ENCODE results near the gene CLDN34. TPM values are rescaled to one million over a fixed set of nuclear protein-coding genes. Genes with fewer than 3 reads are reported as not detected.

CLDN34 gene
- total RNA-seq, 6 donors from 2014 or later, result 0.27 to 1.5 (median 0.55) TPM; not detected in 1

DNA sequence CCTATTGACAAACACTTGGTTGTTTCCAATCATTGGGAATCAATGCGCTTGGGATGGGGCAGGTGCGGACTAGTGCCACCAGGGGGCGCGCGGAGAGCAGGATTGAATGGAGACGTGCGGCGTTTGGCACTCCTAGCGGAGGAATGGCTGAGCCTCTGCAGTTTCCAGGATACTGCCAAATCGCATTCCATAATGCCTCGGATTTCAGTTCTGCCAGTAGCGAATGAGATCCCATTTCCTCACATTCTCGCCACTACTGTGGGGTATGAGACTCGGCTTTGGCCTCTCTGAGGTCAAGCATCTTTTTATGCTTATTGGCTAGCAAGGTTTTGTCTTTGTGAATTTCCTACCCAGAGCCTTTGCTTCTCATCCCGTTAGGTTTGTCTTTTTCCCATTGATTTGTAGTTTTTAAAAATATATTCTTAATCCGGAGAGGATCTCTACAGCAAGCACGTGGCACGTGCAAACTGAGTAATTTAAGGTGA, 28.7 kb downstream of the CLDN34 start:
- ATAC-seq (ENCODE audit: low FRiP score in 2 of 2), result peak; percentile 94 to 96
- H3K27me3 ChIP-seq, result no peaks in the 10 kb centered on the region
- TF ChIP-seq POLR2A (IDR thresholded peaks at IDR 0.05) (no peak), POLR2AphosphoS5 (IDR thresholded peaks at IDR 0.05) (peak in 1 of 2 donors; percentile 69)
- TF ChIP-seq, protein P1, sequence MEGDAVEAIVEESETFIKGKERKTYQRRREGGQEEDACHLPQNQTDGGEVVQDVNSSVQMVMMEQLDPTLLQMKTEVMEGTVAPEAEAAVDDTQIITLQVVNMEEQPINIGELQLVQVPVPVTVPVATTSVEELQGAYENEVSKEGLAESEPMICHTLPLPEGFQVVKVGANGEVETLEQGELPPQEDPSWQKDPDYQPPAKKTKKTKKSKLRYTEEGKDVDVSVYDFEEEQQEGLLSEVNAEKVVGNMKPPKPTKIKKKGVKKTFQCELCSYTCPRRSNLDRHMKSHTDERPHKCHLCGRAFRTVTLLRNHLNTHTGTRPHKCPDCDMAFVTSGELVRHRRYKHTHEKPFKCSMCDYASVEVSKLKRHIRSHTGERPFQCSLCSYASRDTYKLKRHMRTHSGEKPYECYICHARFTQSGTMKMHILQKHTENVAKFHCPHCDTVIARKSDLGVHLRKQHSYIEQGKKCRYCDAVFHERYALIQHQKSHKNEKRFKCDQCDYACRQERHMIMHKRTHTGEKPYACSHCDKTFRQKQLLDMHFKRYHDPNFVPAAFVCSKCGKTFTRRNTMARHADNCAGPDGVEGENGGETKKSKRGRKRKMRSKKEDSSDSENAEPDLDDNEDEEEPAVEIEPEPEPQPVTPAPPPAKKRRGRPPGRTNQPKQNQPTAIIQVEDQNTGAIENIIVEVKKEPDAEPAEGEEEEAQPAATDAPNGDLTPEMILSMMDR (IDR thresholded peaks at IDR 0.05), result peak; percentile 91 to 94 (median 92)
- peak; percentile 89 to 93 for DNase-seq
- peaks cover 0 to 5% (median 2%) of the 10 kb centered on the region in 4 donors for H3K4me1 ChIP-seq
- no peak overlapping the region for H3K27ac ChIP-seq
- WGBS, 2 donors, result 19 to 31% methylated on average over 18 of the region's 18 CpGs
- H3K9me3 ChIP-seq, result no peaks in the 10 kb centered on the region
- no peaks in the 10 kb centered on the region for H3K36me3 ChIP-seq
- no peak overlapping the region for H3K4me3 ChIP-seq

- ATAC-seq (ENCODE audit: low FRiP score in 2 of 2) (no peak), DNase-seq (no peak)
- Histone ChIP-seq H3K27me3 (no peaks in the 10 kb centered on the region), H3K4me3 (no peak overlapping the region), H3K9me3 (no peaks in the 10 kb centered on the region), H3K36me3 (no peaks in the 10 kb centered on the region), H3K4me1 (peaks cover 0 to 5% (median 2%) of the 10 kb centered on the region in 4 donors), H3K27ac (no peak overlapping the region)
- 93% methylated on average over 9 of the region's 9 CpGs; no CpG with 5 or more reads in 1 of the 2 donors for WGBS, 2 donors
- TF ChIP-seq, protein P1 (IDR thresholded peaks at IDR 0.05), result no peak
- TF ChIP-seq POLR2AphosphoS5 (IDR thresholded peaks at IDR 0.05), result no peak
Observed at GRCh38 chrX:9997041-9997440, 29.9 kb downstream of the CLDN34 start.

DNA sequence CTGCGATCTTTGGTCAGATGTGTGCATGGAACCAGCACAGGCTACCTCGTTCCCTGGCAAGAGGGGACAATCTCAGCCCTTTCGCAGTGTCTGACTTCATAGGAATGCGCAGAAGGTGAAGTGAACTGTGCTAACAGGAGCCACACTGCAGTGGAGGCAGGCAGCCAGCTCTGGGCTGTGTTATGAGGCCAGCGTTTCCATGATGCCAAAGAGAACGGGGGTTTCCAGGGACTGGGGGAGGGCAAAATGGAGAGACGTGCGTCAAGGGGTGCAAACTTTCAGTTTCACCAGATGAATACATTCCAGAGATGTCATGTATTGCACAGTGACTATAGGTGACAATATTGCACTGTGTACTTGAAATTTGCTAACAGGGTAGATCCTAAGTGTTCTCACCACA, 30.4 kb downstream of the CLDN34 start:
- Histone ChIP-seq H3K9me3 (no peaks in the 10 kb centered on the region), H3K4me1 (peaks cover 0 to 5% (median 2%) of the 10 kb centered on the region in 4 donors), H3K27ac (no peak overlapping the region), H3K4me3 (no peak overlapping the region), H3K27me3 (no peaks in the 10 kb centered on the region), H3K36me3 (no peaks in the 10 kb centered on the region)
- TF ChIP-seq POLR2A (IDR thresholded peaks at IDR 0.05) (no peak), POLR2AphosphoS5 (IDR thresholded peaks at IDR 0.05) (no peak), EP300 (IDR thresholded peaks at IDR 0.05) (no peak)
- TF ChIP-seq, protein P1 (IDR thresholded peaks at IDR 0.05), result no peak
- no peak for ATAC-seq (ENCODE audit: low FRiP score in 2 of 2)
- WGBS, 2 donors, result 34 to 78% methylated on average over 4 to 8 of the region's 8 CpGs
- DNase-seq, result no peak

GRCh38 chrX:10001496-10001895, 34.3 kb downstream of the CLDN34 start:
- Histone ChIP-seq H3K27ac (no peak overlapping the region), H3K9me3 (no peaks in the 10 kb centered on the region), H3K4me3 (no peak overlapping the region), H3K4me1 (peaks cover 0 to 3% (median 0%) of the 10 kb centered on the region in 4 donors), H3K36me3 (no peaks in the 10 kb centered on the region), H3K27me3 (no peaks in the 10 kb centered on the region)
- DNase-seq (no peak), ATAC-seq (ENCODE audit: low FRiP score in 2 of 2) (no peak)
- no peak for TF ChIP-seq POLR2AphosphoS5 (IDR thresholded peaks at IDR 0.05)
- TF ChIP-seq, protein P1 (IDR thresholded peaks at IDR 0.05), result no peak
- TF ChIP-seq POLR2A (IDR thresholded peaks at IDR 0.05), result no peak
- no peak for TF ChIP-seq EP300 (IDR thresholded peaks at IDR 0.05)
- 75 to 96% methylated on average over 3 of the region's 3 CpGs for WGBS, 2 donors

- no peaks in the 10 kb centered on the region for H3K36me3 ChIP-seq
Observed at GRCh38 chrX:10004832-10005475, 37.8 kb downstream of the CLDN34 start.

More at GRCh38 chrX:10004832-10005475, 37.8 kb downstream of the CLDN34 start:
- peak in 1 of 4 donors; percentile 59 for TF ChIP-seq EP300 (IDR thresholded peaks at IDR 0.05)
- no peak for TF ChIP-seq POLR2A (IDR thresholded peaks at IDR 0.05)
- 70 to 78% methylated on average over 8 of the region's 8 CpGs for WGBS, 2 donors
- no peaks in the 10 kb centered on the region for H3K27me3 ChIP-seq
- H3K4me1 ChIP-seq, result peaks cover 0 to 5% (median 2%) of the 10 kb centered on the region in 4 donors
- H3K9me3 ChIP-seq, result no peaks in the 10 kb centered on the region
- H3K4me3 ChIP-seq, result no peak overlapping the region
- ATAC-seq (ENCODE audit: low FRiP score in 2 of 2) (no peak), DNase-seq (no peak)
- H3K27ac ChIP-seq, result no peak overlapping the region

All from upper lobe of left lung (tissue), 6 donors.